GM23338 (cell line): ENCODE data around the gene SCN9A. TPM values are rescaled to one million over a fixed set of nuclear protein-coding genes. Genes with fewer than 3 reads are reported as not detected.

ENCODE experiments used
- ATAC-seq: fragments of 200-7000 bp; cut with Tn5 transposase; 3 replicates; pipeline ENCODE4 v1.9.1; 2020
- DNase-seq: peaks from one replicate; pipeline ENCODE4 v3.0.0-alpha.2; 2015; ENCODE audit warnings: low spot score
- H2AFZ ChIP-seq: fragments of 200-600 bp; sonication (generic); 2 replicates; pipeline ENCODE4 v1.8.0; 2016; ENCODE audit warnings: antibody characterized with exemption, mild to moderate bottlenecking, moderate library complexity
- H3F3A ChIP-seq: fragments of 200-600 bp; sonication (generic); replicated peaks from 2 replicates; pipeline ENCODE4 v1.8.0; 2017; ENCODE audit warnings: antibody characterized with exemption, mixed run types, low read depth
- H3K27ac ChIP-seq: fragments of 200-600 bp; sonication (generic); 2 replicates; pipeline ENCODE4 v1.6.1; 2016; ENCODE audit warnings: low read depth
- H3K27me3 ChIP-seq: fragments of 200-600 bp; sonication (generic); 2 replicates; pipeline ENCODE4 v1.8.0; 2016; ENCODE audit warnings: mild to moderate bottlenecking, mixed run types, moderate library complexity; ENCODE audit not compliant: insufficient read depth
- H3K36me3 ChIP-seq: fragments of 200-600 bp; sonication (generic); 2 replicates; pipeline ENCODE4 v1.8.0; 2016; ENCODE audit warnings: mild to moderate bottlenecking; ENCODE audit not compliant: insufficient read depth
- H3K4me1 ChIP-seq: fragments of 200-600 bp; sonication (generic); 2 replicates; pipeline ENCODE4 v1.8.0; 2016; ENCODE audit warnings: mild to moderate bottlenecking, moderate library complexity; ENCODE audit not compliant: insufficient read depth
- H3K4me2 ChIP-seq: fragments of 200-600 bp; sonication (generic); 2 replicates; pipeline ENCODE4 v1.7.1; 2017; ENCODE audit warnings: mixed run types
- H3K4me3 ChIP-seq: fragments of 200-600 bp; sonication (generic); 2 replicates; pipeline ENCODE4 v1.6.1; 2016; ENCODE audit warnings: mixed run types
- H3K79me2 ChIP-seq: fragments of 200-600 bp; sonication (generic); replicated peaks from 2 replicates; pipeline ENCODE4 v1.8.0; 2017; ENCODE audit warnings: mild to moderate bottlenecking; ENCODE audit not compliant: insufficient read depth
- H3K9me2 ChIP-seq: fragments of 200-600 bp; sonication (generic); 2 replicates; pipeline ENCODE4 v1.8.0; 2017; ENCODE audit not compliant: insufficient read depth
- H4K20me1 ChIP-seq: fragments of 200-600 bp; sonication (generic); replicated peaks from 2 replicates; pipeline ENCODE4 v1.8.0; 2017; ENCODE audit warnings: mild to moderate bottlenecking; ENCODE audit not compliant: insufficient read depth
- H3K27ac Mint-ChIP-seq: 2 replicates; pipeline ENCODE4 v1.8.0; 2020; ENCODE audit warnings: inconsistent platforms, mild to moderate bottlenecking, moderate library complexity, mixed read lengths
- H3K27me3 Mint-ChIP-seq: 3 replicates; pipeline ENCODE4 v1.8.0; 2022; ENCODE audit warnings: low read depth, mild to moderate bottlenecking, moderate library complexity, mixed read lengths, inconsistent platforms; ENCODE audit not compliant: insufficient read depth, poor library complexity
- H3K36me3 Mint-ChIP-seq: 3 replicates; pipeline ENCODE4 v1.8.0; 2021; ENCODE audit warnings: low read depth, mild to moderate bottlenecking, inconsistent platforms, moderate library complexity, mixed read lengths
- H3K4me1 Mint-ChIP-seq: 3 replicates; pipeline ENCODE4 v1.8.0; 2020; ENCODE audit warnings: mild to moderate bottlenecking, inconsistent platforms, mixed read lengths
- H3K4me3 Mint-ChIP-seq: 3 replicates; pipeline ENCODE4 v1.8.0; 2021; ENCODE audit warnings: moderate library complexity, mild to moderate bottlenecking, inconsistent platforms, mixed read lengths
- H3K9me3 Mint-ChIP-seq: 3 replicates; pipeline ENCODE4 v1.8.0; 2020; ENCODE audit warnings: moderate library complexity, mild to moderate bottlenecking, inconsistent platforms, mixed read lengths
- EZH2 ChIP-seq: fragments of 200-600 bp; sonication (generic); IDR thresholded peaks from one replicate; pipeline ENCODE4 v1.8.0; 2017; ENCODE audit warnings: antibody characterized with exemption, mild to moderate bottlenecking, low read depth; ENCODE audit not compliant: unreplicated experiment
- NANOG ChIP-seq: IDR thresholded peaks from 2 replicates; pipeline ENCODE4 v1.6.1; 2016; ENCODE audit warnings: antibody characterized with exemption, borderline replicate concordance
- REST ChIP-seq: IDR thresholded peaks from one replicate; pipeline ENCODE4 v1.6.1; 2018; ENCODE audit warnings: antibody characterized with exemption; ENCODE audit not compliant: unreplicated experiment
- STAT1 ChIP-seq: IDR thresholded peaks from one replicate; pipeline ENCODE4 v1.6.1; 2016; ENCODE audit warnings: antibody characterized with exemption; ENCODE audit not compliant: unreplicated experiment
- ZNF331 ChIP-seq: fragments of 250-450 bp; sonication (Bioruptor Pico); IDR thresholded peaks from 2 replicates; pipeline ENCODE4 v1.5.0; 2020; ENCODE audit warnings: low read depth, mild to moderate bottlenecking, moderate library complexity
- polyA plus RNA-seq: library from polyadenylated mRNA; unstranded; fragments of >200 nt; fragmentation: Nextera tagmentation; extraction: Ambion mirVana; gene quantifications from 2 replicates; pipeline ENCODE4 v1.2.1, GENCODE V29; 2016
- total RNA-seq: library from RNA; depleted of rRNA; stranded (reverse); fragments of >200 nt; shearing (Covaris generic); gene quantifications from 2 replicates; pipeline ENCODE4 v1.2.3, GENCODE V29; 2014

The SCN9A gene
- total and polyA plus RNA-seq, 2 experiments from 2014 or later, result 8.8 to 9.5 TPM

- no peak for TF ChIP-seq REST
- TF ChIP-seq NANOG, result no peak
- no peak for TF ChIP-seq EZH2
- no peak for TF ChIP-seq STAT1
Measured at GRCh38 chr2:166184789-166185188, 191.0 kb downstream of the SCN9A start (continued).

DNA sequence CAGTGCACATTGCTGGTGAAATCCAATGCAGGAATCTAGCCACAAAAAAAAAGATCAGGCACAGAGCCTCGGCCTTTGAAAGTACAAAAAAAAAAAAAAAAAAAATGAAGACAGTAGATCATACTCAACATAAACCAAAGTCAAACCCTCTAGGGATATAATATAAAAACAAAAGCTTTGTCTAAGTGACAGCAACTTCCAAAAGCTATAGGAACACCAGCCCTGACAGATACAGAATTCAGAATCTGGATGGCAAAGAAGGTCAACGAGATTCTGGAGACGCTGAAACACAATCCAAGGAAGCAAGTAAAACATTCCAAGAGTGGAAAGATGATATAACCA, 194.0 kb downstream of the SCN9A start:
- Histone ChIP-seq H3K27me3 (no peaks in the 10 kb centered on the region), H3K27ac (no peak overlapping the region), H3K4me3 (no peak overlapping the region), H3K9me2 (no peaks in the 10 kb centered on the region), H4K20me1 (no peaks in the 10 kb centered on the region), H3F3A (no peaks in the 10 kb centered on the region), H3K36me3 (no peaks in the 10 kb centered on the region), H2AFZ (no peak overlapping the region), H3K79me2 (no peaks in the 10 kb centered on the region), H3K4me1 (peaks cover 15% of the 10 kb centered on the region; the same call in 1 of the 2 replicates), H3K4me2 (no peak overlapping the region)
- Mint-ChIP-seq H3K4me1 (peaks cover 31% of the 10 kb centered on the region), H3K9me3 (no peaks in the 10 kb centered on the region), H3K4me3 (no peak overlapping the region), H3K27ac (peak overlapping the region; percentile 8; the same call in 1 of the 2 replicates), H3K27me3 (no peaks in the 10 kb centered on the region), H3K36me3 (no peaks in the 10 kb centered on the region)
- DNase-seq (no peak), ATAC-seq (no peak)
- TF ChIP-seq ZNF331 (CRISPR knock-in tag) (no peak), REST (no peak)
